Ovary (tissue), 9 donors: ENCODE data around the gene PAX9. TPM values are rescaled to one million over a fixed set of nuclear protein-coding genes. Genes with fewer than 3 reads are reported as not detected.

Source experiments
- DNase-seq, 5 donors: peaks; one replicate each; pipeline ENCODE4 v3.0.0-alpha.2; 2019 to 2020
- H3K27ac ChIP-seq, 2 donors: fragments of 200-600 bp; one replicate each; pipeline versions ENCODE4 v1.5.1 to v1.8.0; 2019 to 2022
- H3K27me3 ChIP-seq: fragments of 200-600 bp; one replicate; pipeline ENCODE4 v1.8.0; 2022
- H3K36me3 ChIP-seq: fragments of 200-600 bp; sonication (generic); one replicate; pipeline ENCODE4 v1.5.1; 2019
- H3K4me1 ChIP-seq: one replicate; pipeline ENCODE4 v1.8.1; 2013; ENCODE audit warnings: mild to moderate bottlenecking, moderate library complexity; ENCODE audit not compliant: insufficient read depth
- H3K4me3 ChIP-seq: fragments of 200-600 bp; sonication (generic); one replicate; pipeline ENCODE4 v1.5.1; 2017
- H3K9me3 ChIP-seq, 2 donors: fragments of 200-600 bp in 1 of 2; sonication (generic) in 1 of 2; one replicate each; pipeline versions ENCODE4 v1.5.1 to v1.8.1; 2013 to 2019; ENCODE audit warnings: mild to moderate bottlenecking in 1 of 2, moderate library complexity in 1 of 2
- EP300 ChIP-seq: sonication (generic); formaldehyde crosslinking; IDR thresholded peaks from one replicate; pipeline ENCODE4 v1.6.1; 2017; ENCODE audit warnings: antibody characterized with exemption
- POLR2A ChIP-seq: fragments of 450-650 bp; IDR thresholded peaks from one replicate; pipeline ENCODE4 v1.6.1; 2017; ENCODE audit warnings: antibody characterized with exemption, mild to moderate bottlenecking, moderate library complexity
- WGBS, 3 donors: extraction: QIAGEN DNeasy Blood & Tissue Kit in 1 of 3; methylation state at CpG; one replicate each; pipeline versions ENCODE4 v1.1.5 to v1.1.7; 2013 to 2017; 5-methylcytosine and 5-hydroxymethylcytosine counted together
- intact Hi-C, 4 donors: fragments of 100-400 bp; cut with DNase I; formaldehyde crosslinking; loops; one replicate each; pipeline versions ENCODE4 v1.11.0 to v1.15.1; 2022 to 2023
- polyA plus RNA-seq, 2 donors: library from polyadenylated mRNA; stranded (reverse); fragments of 200-250 nt in 1 of 2; fragments of 350-450 nt in 1 of 2; fragmentation: Illumina TruSeq in 1 of 2; extraction: RNeasy Lipid Tissue Mini Kit (QIAGEN cat#74804) in 1 of 2; gene quantifications; one replicate each; pipeline ENCODE4 v1.2.3, GENCODE V29; 2013 to 2014
- total RNA-seq, 7 donors: library from RNA; depleted of rRNA in 2 of 7; stranded (reverse); fragments of >200 nt in 2 of 7; fragmentation: NEBNext Ultra II Directional in 3 of 7; extraction: Animal tissue kit (Norgen Biotek cat#: 25700) in 3 of 7; gene quantifications; one replicate each; pipeline versions ENCODE4 v1.1.0 to v1.2.4, GENCODE V29; 2016 to 2023
- TF ChIP-seq, protein P1 (sequence below), 3 donors: fragments of 450-650 bp in 2 of 3; fragments of 200-600 bp in 1 of 3; IDR thresholded peaks; one replicate each; pipeline versions ENCODE4 v1.5.1 to v1.8.0; 2016 to 2022; ENCODE audit warnings: antibody characterized with exemption in 3 of 3, mild to moderate bottlenecking in 1 of 3
- donor health status: DM: no; HTN: no; CAD: no; lungs with moderate emphysema.
- donor health status: DM: no; HTN: no; CAD: no.
- donor health status: Bipolar disorder and iron deficiency.
- donor health status: DM: yes; HTN: yes; CAD: no.
- donor health status: DM: no; HTN: no; CAD: no.
- donor health status: DM: yes; HTN: yes; CAD: no.

PAX9 gene
- total and polyA plus RNA-seq, 9 donors, result 0.03 to 0.04 TPM; not detected in 7

- H3K4me3 ChIP-seq, result no peak overlapping the region
- intact Hi-C loops, result no loop called here
- 82 to 90% (median 87%) methylated on average over 7 of the region's 7 CpGs for WGBS, 3 donors
These were observed 55.0 kb downstream of the PAX9 start for GRCh38 chr14:36716614-36717184.

GRCh38 chr14:36717363-36717762 lies 55.7 kb downstream of the PAX9 start:
- Histone ChIP-seq H3K4me1 (peaks cover 3% of the 10 kb centered on the region), H3K27me3 (no peaks in the 10 kb centered on the region), H3K27ac (no peak overlapping the region), H3K9me3 (no peaks in the 10 kb centered on the region), H3K4me3 (no peak overlapping the region), H3K36me3 (no peaks in the 10 kb centered on the region)
- no peak for TF ChIP-seq EP300
- TF ChIP-seq, protein P1, sequence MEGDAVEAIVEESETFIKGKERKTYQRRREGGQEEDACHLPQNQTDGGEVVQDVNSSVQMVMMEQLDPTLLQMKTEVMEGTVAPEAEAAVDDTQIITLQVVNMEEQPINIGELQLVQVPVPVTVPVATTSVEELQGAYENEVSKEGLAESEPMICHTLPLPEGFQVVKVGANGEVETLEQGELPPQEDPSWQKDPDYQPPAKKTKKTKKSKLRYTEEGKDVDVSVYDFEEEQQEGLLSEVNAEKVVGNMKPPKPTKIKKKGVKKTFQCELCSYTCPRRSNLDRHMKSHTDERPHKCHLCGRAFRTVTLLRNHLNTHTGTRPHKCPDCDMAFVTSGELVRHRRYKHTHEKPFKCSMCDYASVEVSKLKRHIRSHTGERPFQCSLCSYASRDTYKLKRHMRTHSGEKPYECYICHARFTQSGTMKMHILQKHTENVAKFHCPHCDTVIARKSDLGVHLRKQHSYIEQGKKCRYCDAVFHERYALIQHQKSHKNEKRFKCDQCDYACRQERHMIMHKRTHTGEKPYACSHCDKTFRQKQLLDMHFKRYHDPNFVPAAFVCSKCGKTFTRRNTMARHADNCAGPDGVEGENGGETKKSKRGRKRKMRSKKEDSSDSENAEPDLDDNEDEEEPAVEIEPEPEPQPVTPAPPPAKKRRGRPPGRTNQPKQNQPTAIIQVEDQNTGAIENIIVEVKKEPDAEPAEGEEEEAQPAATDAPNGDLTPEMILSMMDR (IDR thresholded peaks at IDR 0.05), result no peak
- TF ChIP-seq POLR2A, result no peak
- no peak for DNase-seq
- intact Hi-C loops, result no loop called here
- 77 to 84% (median 77%) methylated on average over 5 of the region's 5 CpGs for WGBS, 3 donors

More at GRCh38 chr14:36716614-36717184, 55.0 kb downstream of the PAX9 start:
- DNase-seq, result no peak
- H3K4me1 ChIP-seq, result peaks cover 3% of the 10 kb centered on the region
- no peaks in the 10 kb centered on the region for H3K9me3 ChIP-seq
- no peaks in the 10 kb centered on the region for H3K36me3 ChIP-seq
- no peak overlapping the region for H3K27ac ChIP-seq
- no peak for TF ChIP-seq POLR2A
- TF ChIP-seq EP300, result no peak
- TF ChIP-seq, protein P1 (IDR thresholded peaks at IDR 0.05), result no peak
- H3K27me3 ChIP-seq, result no peaks in the 10 kb centered on the region

DNA sequence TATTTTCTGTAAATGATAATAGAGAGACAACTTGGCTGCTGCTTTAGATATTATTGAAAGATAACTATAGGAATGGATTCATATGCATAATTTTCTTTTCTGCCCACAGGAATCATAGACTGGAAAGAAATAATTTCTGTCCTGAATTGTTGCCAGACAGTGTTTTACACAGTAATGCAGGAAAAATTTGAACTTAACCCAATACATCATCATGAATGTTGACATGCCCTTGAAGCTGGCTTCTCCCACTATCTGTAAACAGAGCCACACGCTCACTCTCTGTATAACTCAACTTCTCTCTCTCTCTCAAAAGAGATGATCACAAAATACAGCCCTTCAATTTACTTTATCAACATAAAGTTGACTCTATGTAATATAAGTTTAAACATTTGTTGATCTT lies 56.6 kb downstream of the PAX9 start:
- intact Hi-C loops, result no loop called here
- H3K9me3 ChIP-seq, result no peaks in the 10 kb centered on the region

GRCh38 chr14:36719823-36720222 lies 58.2 kb downstream of the PAX9 start:
- Histone ChIP-seq H3K9me3 (no peaks in the 10 kb centered on the region), H3K4me3 (no peak overlapping the region), H3K36me3 (no peaks in the 10 kb centered on the region), H3K27ac (no peak overlapping the region), H3K4me1 (peaks cover 3% of the 10 kb centered on the region), H3K27me3 (no peaks in the 10 kb centered on the region)
- intact Hi-C loops, result no loop called here
- TF ChIP-seq, protein P1 (IDR thresholded peaks at IDR 0.05), result no peak
- TF ChIP-seq EP300 (no peak), POLR2A (no peak)
- WGBS, 3 donors, result 91 to 93% (median 92%) methylated on average over 7 of the region's 7 CpGs
- DNase-seq, result no peak

More for the DNA sequence above, 56.6 kb downstream of the PAX9 start:
- Histone ChIP-seq H3K4me3 (no peak overlapping the region), H3K27ac (no peak overlapping the region), H3K4me1 (peaks cover 3% of the 10 kb centered on the region), H3K27me3 (no peaks in the 10 kb centered on the region), H3K36me3 (no peaks in the 10 kb centered on the region)
- TF ChIP-seq, protein P1 (IDR thresholded peaks at IDR 0.05), result no peak
- TF ChIP-seq POLR2A (no peak), EP300 (no peak)
- WGBS, 3 donors, result 0 to 17% (median 13%) methylated on average over 1 of the region's 1 CpG
- DNase-seq, result no peak
